ENCODE results near the gene EGFL6. TPM values are rescaled to one million over a fixed set of nuclear protein-coding genes. Genes with fewer than 3 reads are reported as not detected.
A peak's percentile ranks its signal among the peaks of the same experiment; 100 is the strongest.

EGFL6 gene
- total RNA-seq, 1 experiment from 2014 or later = not detected

GRCh38 chrX:13520936-13521335, 48.5 kb upstream of the EGFL6 start:
- TF ChIP-seq EZH2 (IDR thresholded peaks at IDR 0.05; ENCODE audit: low read length, unreplicated experiment) = no peak
- TF ChIP-seq CTCF (conservative IDR thresholded peaks at IDR 0.05; ENCODE audit: low read depth, low read length) = no peak
- no peak for TF ChIP-seq EZH2phosphoT487 (IDR thresholded peaks at IDR 0.05; ENCODE audit: borderline replicate concordance, low read length)
- intact Hi-C loops (cut with micrococcal nuclease) = no loop called here
- no peak overlapping the region for H3K4me2 ChIP-seq (ENCODE audit: low read length)
- no peak overlapping the region for H3K9ac ChIP-seq (ENCODE audit: low read length)
- no peak for DNase-seq
- H3K79me2 ChIP-seq (ENCODE audit: low read length) = no peaks in the 10 kb centered on the region
- H3K27me3 ChIP-seq (ENCODE audit: low read length) = no peaks in the 10 kb centered on the region
- no peak overlapping the region for H3K27ac ChIP-seq (ENCODE audit: low read length)
- no peak overlapping the region for H3K4me3 ChIP-seq (ENCODE audit: low read length)
- POLR2A ChIA-PET (ENCODE audit: unreplicated experiment) = no interaction called here
- BruUV-seq (replicated peaks) = no TSS peak
- no peak overlapping the region for H2AFZ ChIP-seq (ENCODE audit: low read length)
- no peaks in the 10 kb centered on the region for H3K9me3 ChIP-seq (ENCODE audit: low read length)
- no peaks in the 10 kb centered on the region for H3K9me2 ChIP-seq (replicated peaks; ENCODE audit: low read length)
- no peaks in the 10 kb centered on the region for H4K20me1 ChIP-seq (ENCODE audit: low read length)
- no peaks in the 10 kb centered on the region for H3F3A ChIP-seq (ENCODE audit: low read length, unreplicated experiment)
- CTCF ChIA-PET = no interaction called here
- ATAC-seq = no peak
- no peaks in the 10 kb centered on the region; the same call in 1 of the 2 replicates for H3K4me1 ChIP-seq (ENCODE audit: insufficient read depth, low read length)
- H3K36me3 ChIP-seq (ENCODE audit: low read depth, low read length) = no peaks in the 10 kb centered on the region

GRCh38 chrX:13522811-13523210, 46.6 kb upstream of the EGFL6 start:
- no peaks in the 10 kb centered on the region; the same call in 1 of the 2 replicates for H3K4me1 ChIP-seq (ENCODE audit: insufficient read depth, low read length)
- no peaks in the 10 kb centered on the region for H3F3A ChIP-seq (ENCODE audit: low read length, unreplicated experiment)
- H3K9me3 ChIP-seq (ENCODE audit: low read length) = no peaks in the 10 kb centered on the region
- H3K9ac ChIP-seq (ENCODE audit: low read length) = no peak overlapping the region
- peak; percentile 6 for DNase-seq
- BruUV-seq (replicated peaks) = no TSS peak
- no peak overlapping the region for H3K4me2 ChIP-seq (ENCODE audit: low read length)
- no peak overlapping the region for H3K27ac ChIP-seq (ENCODE audit: low read length)
- H3K4me3 ChIP-seq (ENCODE audit: low read length) = no peak overlapping the region
- H3K36me3 ChIP-seq (ENCODE audit: low read depth, low read length) = no peaks in the 10 kb centered on the region
- H2AFZ ChIP-seq (ENCODE audit: low read length) = no peak overlapping the region
- no peaks in the 10 kb centered on the region for H3K9me2 ChIP-seq (replicated peaks; ENCODE audit: low read length)
- ChIA-PET POLR2A (ENCODE audit: unreplicated experiment) (no interaction called here), CTCF (no interaction called here)
- no peak for ATAC-seq
- H3K27me3 ChIP-seq (ENCODE audit: low read length) = no peaks in the 10 kb centered on the region
- no peaks in the 10 kb centered on the region for H4K20me1 ChIP-seq (ENCODE audit: low read length)
- intact Hi-C loops (cut with micrococcal nuclease) = no loop called here
- no peaks in the 10 kb centered on the region for H3K79me2 ChIP-seq (ENCODE audit: low read length)
- TF ChIP-seq EZH2phosphoT487 (IDR thresholded peaks at IDR 0.05; ENCODE audit: borderline replicate concordance, low read length) = no peak
- no peak for TF ChIP-seq EZH2 (IDR thresholded peaks at IDR 0.05; ENCODE audit: low read length, unreplicated experiment)
- peak; percentile 29; the same call in 1 of the 2 replicates for TF ChIP-seq CTCF (conservative IDR thresholded peaks at IDR 0.05; ENCODE audit: low read depth, low read length)

GRCh38 chrX:13533726-13534125, 35.7 kb upstream of the EGFL6 start:
- TF ChIP-seq EZH2 (IDR thresholded peaks at IDR 0.05; ENCODE audit: low read length, unreplicated experiment) = no peak
- TF ChIP-seq CTCF (conservative IDR thresholded peaks at IDR 0.05; ENCODE audit: low read depth, low read length) = no peak
- no peak for TF ChIP-seq EZH2phosphoT487 (IDR thresholded peaks at IDR 0.05; ENCODE audit: borderline replicate concordance, low read length)
- H3K9ac ChIP-seq (ENCODE audit: low read length) = no peak overlapping the region
- no TSS peak for BruUV-seq (replicated peaks)
- H3K79me2 ChIP-seq (ENCODE audit: low read length) = no peaks in the 10 kb centered on the region
- no peak overlapping the region for H3K4me3 ChIP-seq (ENCODE audit: low read length)
- no peaks in the 10 kb centered on the region for H3K9me3 ChIP-seq (ENCODE audit: low read length)
- ATAC-seq (no peak; the same call in 1 of the 2 replicates), DNase-seq (peak; percentile 48)
- H3K27me3 ChIP-seq (ENCODE audit: low read length) = no peaks in the 10 kb centered on the region
- H3K4me2 ChIP-seq (ENCODE audit: low read length) = no peak overlapping the region
- no peak overlapping the region for H3K27ac ChIP-seq (ENCODE audit: low read length)
- ChIA-PET POLR2A (ENCODE audit: unreplicated experiment) (no interaction called here), CTCF (no interaction called here)
- intact Hi-C loops (cut with micrococcal nuclease) = no loop called here
- H2AFZ ChIP-seq (ENCODE audit: low read length) = no peak overlapping the region
- no peaks in the 10 kb centered on the region for H3F3A ChIP-seq (ENCODE audit: low read length, unreplicated experiment)
- H3K36me3 ChIP-seq (ENCODE audit: low read depth, low read length) = no peaks in the 10 kb centered on the region
- H3K9me2 ChIP-seq (replicated peaks; ENCODE audit: low read length) = no peaks in the 10 kb centered on the region
- no peaks in the 10 kb centered on the region for H4K20me1 ChIP-seq (ENCODE audit: low read length)
- no peaks in the 10 kb centered on the region for H3K4me1 ChIP-seq (ENCODE audit: insufficient read depth, low read length)

Data from PC-3 (cell line).